K562 (cell line): ENCODE results near the gene RTP3. TPM values are rescaled to one million over a fixed set of nuclear protein-coding genes. Genes with fewer than 3 reads are reported as not detected.
A peak's percentile ranks its signal among the peaks of the same experiment; 100 is the strongest.

Source experiments
- ATAC-seq: fragments of 200-7000 bp; cut with Tn5 transposase; 3 replicates; pipeline ENCODE4 v1.9.1; 2020; ENCODE audit warnings: moderate library complexity
- BruUV-seq: library from RNA; stranded (reverse); fragments of 400-500 nt; replicated peaks from 2 replicates; lab custom pipeline; 2021; lab: Mats Ljungman, UMichigan
- CTCF ChIA-PET: fragments of 300-600 bp; formaldehyde crosslinking; extraction: SDS; loops from one replicate; lab custom pipeline; 2021; ENCODE audit warnings: low intra/inter-chr PET ratio; lab: Yijun Ruan, JAX
- POLR2A ChIA-PET: fragments of 300-600, 350-650 bp; sonication (Branson Sonifier 250); formaldehyde crosslinking; extraction: SDS; loops from one replicate; lab custom pipeline; 2021; ENCODE audit warnings: antibody characterized with exemption, inconsistent platforms; lab: Yijun Ruan, JAX
- DNase-seq, 4 experiments: peaks; one replicate each; pipeline versions ENCODE4 v3.0.0 to v3.0.0-alpha.2; 2011 to 2018; ENCODE audit warnings: low spot score in 3 of 4, mixed read lengths in 3 of 4; ENCODE audit errors: extremely low read depth in 1 of 4
- FAIRE-seq: peaks from 2 replicates; lab custom pipeline; 2011; peaks lifted over from hg19 to GRCh38; lab: Jason Lieb, UNC
- H2AFZ ChIP-seq: 2 replicates; pipeline ENCODE4 v1.6.0; 2011; ENCODE audit warnings: low read depth, low read length, control low read depth, inconsistent platforms
- H3K27ac ChIP-seq: fragments of 200-600 bp; 3 replicates; pipeline ENCODE4 v1.8.0; 2011; ENCODE audit warnings: low read depth, mild to moderate bottlenecking, control low read depth, inconsistent platforms, low read length, moderate library complexity, mixed read lengths; ENCODE audit errors: extremely low read depth
- H3K27me3 ChIP-seq, 2 experiments: fragments of 300-600 bp in 1 of 2; 2 replicates in 1 of 2; 3 replicates in 1 of 2; pipeline versions ENCODE4 v1.6.0 to v1.8.0; 2011; ENCODE audit warnings: inconsistent platforms in 2 of 2, low read length in 2 of 2, mild to moderate bottlenecking in 1 of 2, mixed read lengths in 1 of 2, moderate library complexity in 1 of 2; ENCODE audit not compliant: control insufficient read depth in 2 of 2, insufficient read depth in 2 of 2
- H3K36me3 ChIP-seq: fragments of 300-600 bp; 3 replicates; pipeline ENCODE4 v1.8.0; 2011; ENCODE audit warnings: mild to moderate bottlenecking, low read length, inconsistent platforms; ENCODE audit not compliant: control insufficient read depth, insufficient read depth
- H3K4me1 ChIP-seq, 2 experiments: fragments of 200-600 bp in 1 of 2; replicated peaks in 1 of 2; 2 replicates in 1 of 2; 3 replicates in 1 of 2; pipeline versions ENCODE4 v1.5.1 to v1.8.0; 2011; ENCODE audit warnings: inconsistent platforms in 2 of 2, low read length in 2 of 2, mild to moderate bottlenecking in 1 of 2, mixed read lengths in 1 of 2, moderate library complexity in 1 of 2; ENCODE audit not compliant: control insufficient read depth in 2 of 2, insufficient read depth in 2 of 2
- H3K4me2 ChIP-seq: 2 replicates; pipeline ENCODE4 v1.6.1; 2011; ENCODE audit warnings: low read length, control low read depth, inconsistent platforms, mixed read lengths; ENCODE audit not compliant: insufficient read depth
- H3K4me3 ChIP-seq: fragments of 200-600 bp; sonication (generic), shearing (Covaris generic); 2 replicates; pipeline ENCODE4 v1.5.1; 2016; ENCODE audit warnings: control low read depth, inconsistent platforms
- H3K79me2 ChIP-seq: fragments of 200-600 bp; 3 replicates; pipeline ENCODE4 v1.8.0; 2011; ENCODE audit warnings: low read length, inconsistent platforms; ENCODE audit not compliant: control insufficient read depth, insufficient read depth
- H3K9ac ChIP-seq, 2 experiments: 2 replicates each; pipeline versions ENCODE4 v1.6.0 to v1.6.1; 2011; ENCODE audit warnings: low read depth in 2 of 2, low read length in 2 of 2, control low read depth in 1 of 2, inconsistent platforms in 1 of 2, mild to moderate bottlenecking in 1 of 2, mixed read lengths in 1 of 2; ENCODE audit not compliant: insufficient read depth in 1 of 2
- H3K9me1 ChIP-seq: one replicate; pipeline ENCODE4 v1.6.0; 2011; ENCODE audit warnings: inconsistent platforms, mild to moderate bottlenecking, low read length, moderate library complexity; ENCODE audit not compliant: control insufficient read depth, insufficient read depth
- H3K9me3 ChIP-seq: replicated peaks from 2 replicates; pipeline ENCODE4 v1.5.1; 2011; ENCODE audit warnings: low read depth, low read length, inconsistent platforms; ENCODE audit not compliant: control insufficient read depth, insufficient read depth
- H4K20me1 ChIP-seq: replicated peaks from 2 replicates; pipeline ENCODE4 v1.6.1; 2011; ENCODE audit warnings: low read length, inconsistent platforms, mixed read lengths; ENCODE audit not compliant: control insufficient read depth, insufficient read depth
- KAT7 ChIP-seq: sonication (generic); formaldehyde crosslinking; IDR thresholded peaks from 2 replicates; pipeline ENCODE4 v1.8.0; 2022; ENCODE audit warnings: missing genetic modification reagents, mild to moderate bottlenecking, borderline replicate concordance
- RBM25 ChIP-seq: fragments of 200-400 bp; formaldehyde crosslinking; IDR thresholded peaks from 2 replicates; pipeline ENCODE4 v1.6.1; 2018; ENCODE audit warnings: low read length, low read depth, moderate library complexity; ENCODE audit not compliant: severe bottlenecking
- SMARCB1 ChIP-seq: IDR thresholded peaks from 2 replicates; pipeline ENCODE4 v1.6.1; 2011; ENCODE audit warnings: improper control_type of control experiment, low read depth; ENCODE audit not compliant: insufficient read length
- SRSF9 ChIP-seq: fragments of 200-400 bp; formaldehyde crosslinking; IDR thresholded peaks from 2 replicates; pipeline ENCODE4 v1.6.1; 2017; ENCODE audit warnings: low read depth, low read length, borderline replicate concordance
- THRAP3 ChIP-seq: fragments of 450-650 bp; IDR thresholded peaks from 2 replicates; pipeline ENCODE4 v1.6.1; 2016; ENCODE audit warnings: mild to moderate bottlenecking, inconsistent platforms, borderline replicate concordance
- U2AF1 ChIP-seq: fragments of 200-400 bp; formaldehyde crosslinking; optimal IDR thresholded peaks from 2 replicates; pipeline ENCODE3; 2017; ENCODE audit warnings: mild to moderate bottlenecking, low read depth, low read length, moderate library complexity
- ZBTB1 ChIP-seq: sonication (generic); formaldehyde crosslinking; IDR thresholded peaks from 2 replicates; pipeline ENCODE4 v1.8.1; 2023; ENCODE audit warnings: missing genetic modification reagents, low read depth, mild to moderate bottlenecking, borderline replicate concordance
- ZFPM2 ChIP-seq: fragments of 250-450 bp; sonication (Bioruptor Pico); IDR thresholded peaks from 2 replicates; pipeline ENCODE4 v1.5.1; 2022; ENCODE audit warnings: mild to moderate bottlenecking
- ZNF57 ChIP-seq: fragments of 450-650 bp; formaldehyde crosslinking; IDR thresholded peaks from 2 replicates; pipeline ENCODE4 v1.4.0; 2020; ENCODE audit warnings: mild to moderate bottlenecking, moderate library complexity
- WGBS: fragments of 100-300 bp; shearing (Covaris generic); methylation state at CpG from one replicate; pipeline ENCODE4 v1.1.6; 2016; ENCODE audit warnings: low coverage, mixed read lengths; ENCODE audit not compliant: insufficient coverage; ENCODE audit errors: missing lambda C conversion rate; 5-methylcytosine and 5-hydroxymethylcytosine counted together
- in situ Hi-C: fragments of 300-500 bp; cut with MboI; formaldehyde crosslinking; loops from 4 replicates; pipeline ENCODE4 v1.15.0; 2018; ENCODE audit warnings: inconsistent platforms, mixed read lengths
- intact Hi-C: fragments of 100-400 bp; cut with micrococcal nuclease; formaldehyde crosslinking; loops from 2 replicates; pipeline ENCODE4 v1.14.2; 2022
- polyA plus RNA-seq, 8 experiments: library from polyadenylated mRNA; depleted of rRNA in 4 of 8; stranded (reverse) in 5 of 8; unstranded in 3 of 8; fragments of >200 nt; fragmentation: Nextera tagmentation in 2 of 8; fragmentation: Illumina TruSeq in 1 of 8; extraction: Ambion mirVana in 2 of 8; extraction: Trizol in 1 of 8; gene quantifications; 2 replicates each; pipeline versions ENCODE4 v1.2.1 to v1.2.3, GENCODE V29; 2011 to 2014; ENCODE audit warnings: inconsistent platforms in 1 of 8, missing spikeins in 1 of 8
- total RNA-seq, 7 experiments: library from RNA; depleted of rRNA in 6 of 7; stranded (reverse); fragments of >200 nt in 6 of 7; fragmentation: Illumina TruSeq in 2 of 7; extraction: Trizol in 2 of 7; gene quantifications; 2 replicates each; pipeline versions ENCODE4 v1.2.1 to v1.2.3, GENCODE V29; 2011 to 2021; ENCODE audit warnings: low replicate concordance in 1 of 7
- TF ChIP-seq, protein P1 (sequence below): fragments of 450-650 bp; formaldehyde crosslinking; IDR thresholded peaks from 2 replicates; pipeline ENCODE4 v1.4.0; 2022; ENCODE audit warnings: missing genetic modification characterization
- TF ChIP-seq, protein P2 (sequence below): fragments of 450-650 bp; IDR thresholded peaks from 2 replicates; pipeline ENCODE4 v1.6.1; 2014; ENCODE audit warnings: low read depth, mild to moderate bottlenecking, moderate library complexity, borderline replicate concordance
- TF ChIP-seq, protein P3 (sequence below): sonication (generic); formaldehyde crosslinking; IDR thresholded peaks from 2 replicates; pipeline ENCODE4 v1.8.0; 2022; ENCODE audit warnings: missing genetic modification reagents, mild to moderate bottlenecking, borderline replicate concordance

RTP3 gene
- total and polyA plus RNA-seq, 9 of the 15 experiments (the other 6 are each of a cell fraction or from before 2014, with no cell fraction given) = not detected

DNA sequence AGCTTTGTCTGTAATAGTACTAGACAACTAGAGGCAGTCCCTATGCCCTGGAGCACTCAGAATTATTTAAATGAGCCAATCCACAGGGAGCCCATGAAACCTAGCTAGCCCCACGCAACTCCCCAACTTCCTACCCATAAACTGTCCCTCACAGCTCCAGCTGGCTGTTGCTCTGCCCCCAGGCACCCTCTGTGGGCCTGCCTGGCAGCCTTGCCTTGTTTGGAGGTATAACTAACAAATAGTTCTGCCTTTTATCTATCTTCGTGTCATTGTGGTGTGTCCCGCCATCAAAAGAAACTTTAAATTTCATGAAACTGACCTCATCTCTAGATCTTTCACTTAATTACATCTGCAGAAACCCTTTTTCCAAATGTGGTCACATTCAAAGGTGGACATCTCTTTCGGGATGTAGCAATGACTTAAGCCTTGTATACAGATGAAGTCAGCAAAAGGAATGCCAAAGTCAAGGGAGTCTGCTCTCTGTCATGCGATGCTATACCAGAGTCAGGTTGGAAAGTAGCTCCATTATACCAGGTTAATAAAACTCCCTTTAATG lies 1.8 kb upstream of the RTP3 start:
- H3K79me2 ChIP-seq = no peaks in the 10 kb centered on the region
- DNase-seq = no peak
- no peaks in the 10 kb centered on the region for H3K36me3 ChIP-seq
- no peaks in the 10 kb centered on the region for H3K27me3 ChIP-seq
- intact Hi-C loops = loop anchor here (1.0 kb wide), 1 partner anchor 62 kb away; no protein-coding TSS in a partner anchor
- peaks cover 40 to 65% of the 10 kb centered on the region in 2 experiments; a peak in 4 of 5 replicates for H3K4me1 ChIP-seq
- no peaks in the 10 kb centered on the region for H3K9me1 ChIP-seq
- peak overlapping the region in 1 of 2 experiments; percentile 72; a peak in 1 of 4 replicates for H3K9ac ChIP-seq
- no peaks in the 10 kb centered on the region for H4K20me1 ChIP-seq
- in situ Hi-C loops = no loop called here
- POLR2A ChIA-PET = interaction anchor here (0.6 to 1.2 kb wide), 6 partner anchors 9 to 201 kb away, joined by 3 to 4 read pairs (median 3); no protein-coding TSS in a partner anchor
- CTCF ChIA-PET = interaction anchor here (2.8 kb wide), 1 partner anchor 62 kb away, joined by 31 read pairs; no protein-coding TSS in a partner anchor
- 52% methylated on average over 5 of the region's 5 CpGs for WGBS
- no peak for FAIRE-seq
- peak overlapping the region; percentile 41; the same call in 2 of the 3 replicates for H3K27ac ChIP-seq
- H3K9me3 ChIP-seq = no peaks in the 10 kb centered on the region
- no peak overlapping the region; the same call in 1 of the 2 replicates for H3K4me2 ChIP-seq
- ATAC-seq = no peak
- peak overlapping the region; percentile 75 for H2AFZ ChIP-seq
- BruUV-seq = no TSS peak
- no peak overlapping the region for H3K4me3 ChIP-seq
- TF ChIP-seq ZBTB1 = no peak
- TF ChIP-seq, protein P1, sequence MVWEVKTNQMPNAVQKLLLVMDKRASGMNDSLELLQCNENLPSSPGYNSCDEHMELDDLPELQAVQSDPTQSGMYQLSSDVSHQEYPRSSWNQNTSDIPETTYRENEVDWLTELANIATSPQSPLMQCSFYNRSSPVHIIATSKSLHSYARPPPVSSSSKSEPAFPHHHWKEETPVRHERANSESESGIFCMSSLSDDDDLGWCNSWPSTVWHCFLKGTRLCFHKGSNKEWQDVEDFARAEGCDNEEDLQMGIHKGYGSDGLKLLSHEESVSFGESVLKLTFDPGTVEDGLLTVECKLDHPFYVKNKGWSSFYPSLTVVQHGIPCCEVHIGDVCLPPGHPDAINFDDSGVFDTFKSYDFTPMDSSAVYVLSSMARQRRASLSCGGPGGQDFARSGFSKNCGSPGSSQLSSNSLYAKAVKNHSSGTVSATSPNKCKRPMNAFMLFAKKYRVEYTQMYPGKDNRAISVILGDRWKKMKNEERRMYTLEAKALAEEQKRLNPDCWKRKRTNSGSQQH = no peak
- TF ChIP-seq, protein P2, sequence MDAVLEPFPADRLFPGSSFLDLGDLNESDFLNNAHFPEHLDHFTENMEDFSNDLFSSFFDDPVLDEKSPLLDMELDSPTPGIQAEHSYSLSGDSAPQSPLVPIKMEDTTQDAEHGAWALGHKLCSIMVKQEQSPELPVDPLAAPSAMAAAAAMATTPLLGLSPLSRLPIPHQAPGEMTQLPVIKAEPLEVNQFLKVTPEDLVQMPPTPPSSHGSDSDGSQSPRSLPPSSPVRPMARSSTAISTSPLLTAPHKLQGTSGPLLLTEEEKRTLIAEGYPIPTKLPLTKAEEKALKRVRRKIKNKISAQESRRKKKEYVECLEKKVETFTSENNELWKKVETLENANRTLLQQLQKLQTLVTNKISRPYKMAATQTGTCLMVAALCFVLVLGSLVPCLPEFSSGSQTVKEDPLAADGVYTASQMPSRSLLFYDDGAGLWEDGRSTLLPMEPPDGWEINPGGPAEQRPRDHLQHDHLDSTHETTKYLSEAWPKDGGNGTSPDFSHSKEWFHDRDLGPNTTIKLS = no peak
- no peak for TF ChIP-seq THRAP3
- TF ChIP-seq KAT7 (CRISPR knock-in tag) = no peak
- no peak for TF ChIP-seq ZFPM2 (CRISPR knock-in tag)
- TF ChIP-seq ZNF57 (CRISPR knock-in tag) = no peak
- no peak for TF ChIP-seq RBM25
- TF ChIP-seq SRSF9 = no peak
- TF ChIP-seq U2AF1 = no peak
- no peak for TF ChIP-seq SMARCB1
- TF ChIP-seq, protein P3, sequence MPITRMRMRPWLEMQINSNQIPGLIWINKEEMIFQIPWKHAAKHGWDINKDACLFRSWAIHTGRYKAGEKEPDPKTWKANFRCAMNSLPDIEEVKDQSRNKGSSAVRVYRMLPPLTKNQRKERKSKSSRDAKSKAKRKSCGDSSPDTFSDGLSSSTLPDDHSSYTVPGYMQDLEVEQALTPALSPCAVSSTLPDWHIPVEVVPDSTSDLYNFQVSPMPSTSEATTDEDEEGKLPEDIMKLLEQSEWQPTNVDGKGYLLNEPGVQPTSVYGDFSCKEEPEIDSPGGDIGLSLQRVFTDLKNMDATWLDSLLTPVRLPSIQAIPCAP = no peak
